Esophagus muscularis mucosa (tissue), 4 donors: ENCODE measurements around the gene MAGI3.

Experiments used
- CTCF ChIP-seq, 3 experiments: fragments of 200-600 bp in 2 of 3; fragments of 450-650 bp in 1 of 3; sonication (generic) in 2 of 3; IDR thresholded peaks; one replicate each; pipeline ENCODE4 v1.5.1; 2017 to 2019; ENCODE audit warnings: antibody characterized with exemption in 3 of 3, mild to moderate bottlenecking in 2 of 3, moderate library complexity in 1 of 3
- EP300 ChIP-seq: sonication (generic); formaldehyde crosslinking; IDR thresholded peaks from one replicate; pipeline ENCODE4 v1.6.1; 2017; ENCODE audit warnings: antibody characterized with exemption
- POLR2A ChIP-seq: fragments of 450-650 bp; IDR thresholded peaks from one replicate; pipeline ENCODE4 v1.6.1; 2017; ENCODE audit warnings: antibody characterized with exemption, moderate library complexity, mild to moderate bottlenecking, low read depth
- POLR2AphosphoS5 ChIP-seq, 2 donors: sonication (generic); formaldehyde crosslinking; IDR thresholded peaks; one replicate each; pipeline ENCODE4 v1.6.1; 2017; ENCODE audit warnings: antibody characterized with exemption in 2 of 2

- TF ChIP-seq CTCF (IDR thresholded peaks at IDR 0.05) (no peak), POLR2A (no peak), POLR2AphosphoS5 (IDR thresholded peaks at IDR 0.05) (no peak), EP300 (no peak)
These were observed 240.3 kb downstream of the MAGI3 start for GRCh38 chr1:113630340-113631327.
